KOPT-K1 (cell line): ENCODE measurements around the gene PTGDS.

Experiments used
- H3K27ac ChIP-seq: fragments of 200-600 bp; sonication (generic); 2 replicates; pipeline ENCODE4 v1.5.1; 2016; ENCODE audit warnings: antibody characterized with exemption, mild to moderate bottlenecking, low read depth, low read length; ENCODE audit not compliant: poor library complexity, severe bottlenecking
- H3K36me3 ChIP-seq: fragments of 200-600 bp; sonication (generic); 2 replicates; pipeline ENCODE4 v1.5.1; 2017; ENCODE audit warnings: antibody characterized with exemption, mild to moderate bottlenecking, low read length, moderate library complexity; ENCODE audit not compliant: insufficient read depth
- H3K9me3 ChIP-seq: fragments of 200-600 bp; sonication (generic); 2 replicates; pipeline ENCODE4 v1.5.1; 2017; ENCODE audit warnings: antibody characterized with exemption, low read length, mild to moderate bottlenecking; ENCODE audit not compliant: insufficient read depth, poor library complexity, severe bottlenecking

The PTGDS gene

DNA sequence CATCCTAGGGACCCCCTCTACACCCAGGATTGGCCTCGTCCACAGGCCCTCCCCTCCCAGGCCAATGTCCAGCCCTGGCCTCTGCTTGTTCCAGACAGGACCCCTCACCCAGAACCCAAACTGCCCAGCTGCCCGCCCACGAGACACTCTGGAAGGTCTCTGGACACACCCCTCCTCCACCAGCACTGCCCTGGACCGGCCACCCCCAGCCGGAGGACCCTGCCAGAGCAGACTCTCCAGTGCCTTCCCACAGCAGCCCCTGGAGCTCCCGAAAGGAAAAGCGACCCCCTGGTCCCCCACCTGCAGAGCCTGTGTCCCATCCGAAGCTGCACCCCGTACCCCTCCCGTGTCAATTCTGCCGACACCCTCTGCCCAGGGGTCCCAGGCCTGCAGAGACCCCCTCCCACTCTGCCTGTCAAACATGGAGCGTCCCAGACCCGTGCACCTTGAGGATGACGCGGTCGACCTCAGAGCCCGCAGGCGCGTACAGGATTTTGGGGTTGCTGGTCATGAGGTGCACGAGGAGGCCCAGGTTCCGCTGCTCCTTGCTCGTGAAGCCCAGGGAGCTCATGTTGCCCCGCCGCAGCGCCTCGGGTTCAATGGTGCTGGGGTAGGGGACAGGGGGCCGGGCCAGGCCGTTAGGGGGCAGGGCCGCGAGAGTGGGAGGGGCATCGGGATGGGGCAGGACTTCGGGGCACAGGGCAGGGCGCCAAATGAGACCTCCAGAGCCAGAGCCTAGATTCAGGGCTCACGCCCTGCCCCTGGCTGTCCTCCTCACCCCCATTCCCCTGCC is 42.8 kb downstream of the PTGDS start:
- H3K27ac ChIP-seq, result no peak overlapping the region
- H3K9me3 ChIP-seq, result no peaks in the 10 kb centered on the region
- H3K36me3 ChIP-seq, result no peaks in the 10 kb centered on the region

DNA sequence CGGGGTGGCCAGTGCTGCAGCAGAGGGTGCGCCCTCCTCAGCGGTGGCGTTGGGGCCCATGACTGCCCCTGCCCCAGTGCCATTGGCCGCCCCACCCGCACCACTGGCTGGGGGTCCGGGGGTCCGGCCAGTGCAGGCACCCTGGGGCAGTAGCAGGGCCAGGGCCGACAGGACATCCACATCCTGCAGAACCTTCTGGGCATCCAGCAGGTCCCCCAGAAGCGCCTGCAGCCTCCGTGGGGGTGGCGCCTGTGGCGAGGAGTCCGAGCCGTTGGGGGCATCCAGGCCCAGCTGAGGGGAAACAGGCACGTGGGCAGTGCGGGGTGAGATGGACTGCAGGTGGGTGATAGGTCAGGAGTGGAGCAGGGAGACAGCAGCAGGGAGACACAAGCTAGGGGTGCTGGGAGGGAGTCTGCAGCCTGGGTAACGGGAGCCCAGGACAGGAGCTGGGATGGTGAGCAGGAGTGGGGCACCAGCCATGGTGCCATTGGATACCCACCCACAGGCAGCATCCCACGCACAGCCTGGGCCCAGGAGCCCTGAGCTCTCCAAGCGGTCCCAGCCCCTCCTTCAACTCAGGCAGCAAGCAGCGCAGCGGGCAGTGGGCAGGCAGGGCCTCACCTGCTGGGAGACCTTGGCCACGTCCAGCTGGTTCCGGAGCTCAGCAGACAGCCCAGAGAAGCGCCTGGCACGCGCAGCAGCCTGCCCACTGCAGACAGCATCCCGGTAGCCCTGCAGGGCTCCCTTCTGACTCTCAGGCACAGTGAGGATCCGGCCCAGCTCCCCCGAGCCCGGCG is 43.7 kb downstream of the PTGDS start:
- no peaks in the 10 kb centered on the region for H3K36me3 ChIP-seq
- no peak overlapping the region for H3K27ac ChIP-seq
- H3K9me3 ChIP-seq, result no peaks in the 10 kb centered on the region

- no peak overlapping the region for H3K27ac ChIP-seq
- H3K36me3 ChIP-seq, result no peaks in the 10 kb centered on the region
These were observed 44.3 kb downstream of the PTGDS start for GRCh38 chr9:137021568-137021978.

DNA sequence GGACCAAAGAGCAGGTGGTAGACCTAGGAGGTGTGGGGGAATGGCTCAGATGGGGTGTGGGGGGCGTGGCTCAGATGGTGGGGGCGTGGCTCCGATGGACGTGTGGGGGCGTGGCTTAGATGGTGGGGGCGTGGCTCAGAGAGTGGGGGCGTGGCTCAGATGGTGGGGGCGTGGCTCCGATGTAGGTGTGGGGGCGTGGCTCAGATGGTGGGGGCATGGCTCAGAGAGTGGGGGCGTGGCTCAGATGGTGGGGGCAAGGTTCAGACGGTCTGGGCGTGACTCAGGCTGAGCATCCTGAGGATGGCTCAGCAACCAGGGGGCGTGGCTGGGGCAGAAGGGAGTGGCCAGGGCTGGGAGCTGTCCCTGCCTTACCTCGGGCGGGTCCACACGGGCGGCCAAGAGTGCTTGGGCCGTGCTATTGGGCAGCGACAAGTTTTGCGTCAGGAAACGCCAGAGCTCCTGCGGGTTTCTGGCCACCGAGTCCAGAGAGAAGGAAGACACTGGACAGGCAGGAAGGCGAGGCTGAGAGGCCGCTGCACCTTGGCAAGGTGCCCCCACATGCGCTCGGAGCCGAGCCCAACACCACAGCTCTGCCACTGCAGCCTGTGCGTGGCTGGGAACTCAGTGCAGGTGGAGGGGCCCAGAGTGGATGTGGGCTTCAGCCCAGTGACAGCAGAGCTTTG is 44.8 kb downstream of the PTGDS start:
- no peaks in the 10 kb centered on the region for H3K9me3 ChIP-seq
- no peaks in the 10 kb centered on the region for H3K36me3 ChIP-seq
- no peak overlapping the region for H3K27ac ChIP-seq

More at GRCh38 chr9:137021568-137021978, 44.3 kb downstream of the PTGDS start:
- H3K9me3 ChIP-seq, result no peaks in the 10 kb centered on the region

GRCh38 chr9:137022662-137023008 is 45.3 kb downstream of the PTGDS start:
- no peaks in the 10 kb centered on the region for H3K9me3 ChIP-seq
- no peak overlapping the region for H3K27ac ChIP-seq
- no peaks in the 10 kb centered on the region for H3K36me3 ChIP-seq

DNA sequence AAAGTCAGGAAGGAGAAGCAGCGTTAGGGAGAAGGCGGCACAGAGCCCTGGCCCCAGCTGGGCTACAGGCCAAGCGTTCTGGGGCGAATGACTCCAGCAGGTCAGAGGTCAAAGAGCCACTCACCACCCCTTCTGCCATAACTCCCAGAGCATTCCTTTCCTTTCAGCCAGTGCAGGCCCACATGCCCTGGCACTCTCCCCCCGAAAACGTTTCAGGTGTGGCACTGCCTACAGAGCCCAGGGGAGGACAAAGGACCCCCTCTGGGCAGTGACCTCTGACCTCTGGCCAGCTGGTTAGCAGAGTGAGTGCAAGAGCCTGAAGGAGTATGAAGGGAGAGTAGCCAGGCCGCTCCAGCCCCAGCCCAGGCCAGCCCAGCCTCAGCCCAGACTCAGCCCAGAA is 45.9 kb downstream of the PTGDS start:
- Histone ChIP-seq H3K36me3 (no peaks in the 10 kb centered on the region), H3K9me3 (no peaks in the 10 kb centered on the region), H3K27ac (no peak overlapping the region)

DNA sequence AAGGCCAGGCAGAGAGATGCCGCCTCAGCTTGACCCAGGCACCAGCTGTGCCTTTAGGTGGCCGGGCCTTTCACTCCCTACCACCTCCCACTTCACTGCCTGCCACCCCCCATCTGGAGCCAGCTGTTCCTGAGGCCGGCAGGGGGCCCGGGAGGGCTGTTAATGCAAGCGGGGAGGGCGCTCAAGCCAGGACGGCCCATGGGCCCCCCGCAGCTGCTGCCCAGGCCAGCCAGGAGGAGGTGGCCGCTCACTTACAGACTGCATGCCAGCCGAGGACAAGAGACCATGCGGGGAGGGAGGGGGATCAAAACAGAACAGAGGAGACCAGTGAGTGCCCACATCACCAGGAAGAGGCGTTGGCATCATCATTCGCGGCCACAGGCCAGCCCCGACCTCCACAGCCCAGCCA is 46.3 kb downstream of the PTGDS start:
- no peaks in the 10 kb centered on the region for H3K9me3 ChIP-seq
- H3K27ac ChIP-seq, result no peak overlapping the region
- no peaks in the 10 kb centered on the region for H3K36me3 ChIP-seq

GRCh38 chr9:137025517-137025966 is 48.2 kb downstream of the PTGDS start:
- Histone ChIP-seq H3K27ac (no peak overlapping the region), H3K9me3 (no peaks in the 10 kb centered on the region), H3K36me3 (no peaks in the 10 kb centered on the region)

GRCh38 chr9:137026384-137026783 is 49.1 kb downstream of the PTGDS start:
- H3K9me3 ChIP-seq, result no peaks in the 10 kb centered on the region
- H3K27ac ChIP-seq, result no peak overlapping the region
- H3K36me3 ChIP-seq, result no peaks in the 10 kb centered on the region

- Histone ChIP-seq H3K27ac (no peak overlapping the region), H3K9me3 (no peaks in the 10 kb centered on the region)
These were observed 49.5 kb downstream of the PTGDS start for GRCh38 chr9:137026828-137027227.

DNA sequence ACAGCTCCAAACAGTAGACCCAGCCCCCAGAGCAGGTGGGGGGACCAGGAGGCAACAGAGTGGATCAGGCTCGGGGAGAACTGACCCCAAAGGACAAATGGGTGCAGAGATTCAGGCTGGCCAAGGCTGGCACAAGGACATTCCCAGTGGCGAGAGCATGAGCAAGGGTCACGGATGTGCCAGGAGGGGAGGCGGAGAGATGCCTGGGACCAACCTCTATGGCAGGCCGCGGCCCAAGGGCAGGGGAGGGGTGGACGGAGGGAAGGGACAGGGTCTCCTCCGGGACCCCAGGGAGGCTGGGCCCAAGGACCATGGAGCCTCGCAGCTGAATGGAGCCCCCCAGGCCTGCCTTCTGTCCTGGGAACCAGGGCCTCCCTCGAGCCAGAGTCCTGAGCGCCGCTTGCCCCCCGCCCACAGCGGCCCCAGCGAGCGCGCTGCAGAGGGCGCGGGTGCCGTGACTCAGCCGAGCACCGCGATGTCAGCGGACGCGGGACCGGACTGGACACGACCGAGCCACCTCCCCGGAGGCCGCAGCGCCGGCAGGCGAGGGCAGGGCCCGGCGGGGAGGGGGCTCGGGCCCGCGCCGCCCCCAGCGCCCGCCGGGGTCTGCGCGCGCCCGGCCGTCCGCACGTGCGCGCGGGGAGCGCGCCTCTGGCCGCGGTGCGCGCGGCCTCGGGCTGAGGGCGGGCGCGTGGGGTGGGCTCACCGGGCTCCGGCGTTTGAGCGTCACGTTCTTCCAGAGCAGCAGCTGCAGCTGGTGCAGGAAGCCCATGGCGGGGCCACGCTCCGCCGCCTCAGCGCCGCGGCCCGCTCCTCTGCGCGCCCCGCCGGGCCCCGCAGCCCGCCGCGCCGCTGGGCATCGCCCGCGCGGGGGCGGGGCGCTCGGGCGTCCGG is 50.3 kb downstream of the PTGDS start, which contains the start of gene ABCA2:
Gene ABCA2, minus strand, starts transcription at position 869 of the 894 bp plus-strand sequence. Its CDS starts 97 bp downstream, at position 772.
- Histone ChIP-seq H3K36me3 (no peaks in the 10 kb centered on the region), H3K9me3 (no peaks in the 10 kb centered on the region), H3K27ac (no peak within 1 kb of the TSS)

More at GRCh38 chr9:137026828-137027227, 49.5 kb downstream of the PTGDS start:
- no peaks in the 10 kb centered on the region for H3K36me3 ChIP-seq

DNA sequence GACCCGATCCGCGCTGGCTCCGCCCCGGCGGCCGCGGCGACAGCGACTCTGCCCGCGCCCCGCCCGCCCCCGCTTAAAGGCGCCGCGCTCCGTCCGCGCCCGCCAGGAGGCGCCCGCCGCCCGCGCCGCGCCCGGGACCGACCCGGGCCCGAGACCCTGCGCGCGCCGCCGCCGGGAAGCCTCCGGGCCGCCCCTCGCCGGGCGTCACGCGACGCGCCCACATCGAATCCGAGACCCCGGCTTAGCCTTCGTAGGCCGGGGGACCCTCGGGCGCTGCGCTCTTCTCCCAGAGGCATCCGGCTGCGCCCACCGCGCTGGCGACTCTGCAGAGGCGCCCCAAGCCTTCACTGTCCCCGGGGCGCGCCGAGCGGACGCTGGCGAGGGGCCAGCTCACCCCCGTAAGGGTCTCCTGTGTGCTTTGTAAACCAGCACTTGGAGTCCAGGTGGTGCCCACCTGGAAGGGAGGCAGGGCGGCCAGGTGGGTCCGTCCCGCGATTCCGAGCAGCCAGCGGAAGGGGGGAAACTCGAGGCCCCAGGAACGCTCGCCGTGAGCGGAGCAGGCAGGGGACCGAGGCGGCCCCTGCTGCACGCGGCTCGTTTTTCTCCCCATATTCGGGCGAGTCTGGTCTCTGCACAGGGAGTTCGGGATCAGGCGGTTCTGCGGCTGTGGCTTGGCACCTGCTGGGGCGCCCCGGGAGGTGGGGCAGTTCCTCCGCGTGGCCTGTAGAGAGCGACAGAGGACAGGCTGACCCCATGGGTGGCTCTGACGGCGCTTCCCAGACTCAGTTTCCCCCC is 51.2 kb downstream of the PTGDS start:
- Histone ChIP-seq H3K27ac (no peak overlapping the region), H3K36me3 (no peaks in the 10 kb centered on the region), H3K9me3 (no peaks in the 10 kb centered on the region)

- Histone ChIP-seq H3K36me3 (no peaks in the 10 kb centered on the region), H3K27ac (no peak overlapping the region), H3K9me3 (no peaks in the 10 kb centered on the region)
These were observed 52.0 kb downstream of the PTGDS start for GRCh38 chr9:137029058-137029936.
